SK-N-SH treated with all-trans-retinoic acid at 6 μM for 48 hours (cell line): ENCODE measurements around the gene JPH3.

Experiments used
- ATAC-seq: fragments of 200-7000 bp; cut with Tn5 transposase; 3 replicates; pipeline ENCODE4 v1.9.1; 2020; ENCODE audit warnings: mild to moderate bottlenecking, moderate library complexity
- ARNTL ChIP-seq: fragments of 450-650 bp; formaldehyde crosslinking; IDR thresholded peaks from 2 replicates; pipeline ENCODE4 v1.5.0; 2020; ENCODE audit warnings: low read depth, mild to moderate bottlenecking, moderate library complexity, borderline replicate concordance
- BACH2 ChIP-seq: fragments of 250-450 bp; sonication (Bioruptor Pico); IDR thresholded peaks from 2 replicates; pipeline ENCODE4 v1.9.0; 2021; ENCODE audit warnings: mild to moderate bottlenecking, borderline replicate concordance
- CSDC2 ChIP-seq: fragments of 250-450 bp; sonication (Bioruptor Pico); IDR thresholded peaks from 2 replicates; pipeline ENCODE4 v1.5.0; 2020; ENCODE audit warnings: mild to moderate bottlenecking, moderate library complexity
- CSRNP3 ChIP-seq: fragments of 250-450 bp; sonication (Bioruptor Pico); IDR thresholded peaks from 2 replicates; pipeline ENCODE4 v1.5.1; 2021; ENCODE audit warnings: mild to moderate bottlenecking, moderate library complexity
- ESRRG ChIP-seq: fragments of 250-450 bp; sonication (Bioruptor Pico); IDR thresholded peaks from 2 replicates; pipeline ENCODE4 v1.6.1; 2021; ENCODE audit warnings: mild to moderate bottlenecking
- GLIS3 ChIP-seq: fragments of 250-450 bp; sonication (Bioruptor Pico); IDR thresholded peaks from 2 replicates; pipeline ENCODE4 v1.5.0; 2020; ENCODE audit warnings: mild to moderate bottlenecking, moderate library complexity
- ISL1 ChIP-seq: fragments of 250-450 bp; sonication (Bioruptor Pico); IDR thresholded peaks from 2 replicates; pipeline ENCODE4 v2.1.2; 2022; ENCODE audit warnings: mild to moderate bottlenecking, moderate library complexity
- OSR1 ChIP-seq: fragments of 250-450 bp; sonication (Bioruptor Pico); IDR thresholded peaks from 2 replicates; pipeline ENCODE4 v1.8.0; 2022; ENCODE audit warnings: moderate library complexity, mild to moderate bottlenecking, inconsistent platforms
- PATZ1 ChIP-seq: fragments of 250-450 bp; sonication (Bioruptor Pico); IDR thresholded peaks from 2 replicates; pipeline ENCODE4 v1.8.0; 2020; ENCODE audit warnings: mild to moderate bottlenecking, moderate library complexity, borderline replicate concordance
- POU6F1 ChIP-seq: fragments of 250-450 bp; sonication (Bioruptor Pico); IDR thresholded peaks from 2 replicates; pipeline ENCODE4 v1.8.0; 2021; ENCODE audit warnings: low read depth, mild to moderate bottlenecking, moderate library complexity, borderline replicate concordance
- PPARA ChIP-seq: fragments of 250-450 bp; sonication (Bioruptor Pico); IDR thresholded peaks from 2 replicates; pipeline ENCODE4 v1.5.0; 2020; ENCODE audit warnings: mild to moderate bottlenecking, borderline replicate concordance
- TCF4 ChIP-seq: fragments of 250-450 bp; sonication (Bioruptor Pico); IDR thresholded peaks from 2 replicates; pipeline ENCODE4 v1.8.0; 2021; ENCODE audit warnings: mild to moderate bottlenecking, moderate library complexity, borderline replicate concordance
- TOX ChIP-seq: fragments of 250-450 bp; sonication (Bioruptor Pico); IDR thresholded peaks from 2 replicates; pipeline ENCODE4 v1.8.0; 2021; ENCODE audit warnings: mild to moderate bottlenecking, moderate library complexity, borderline replicate concordance
- TSHZ2 ChIP-seq: fragments of 250-450 bp; sonication (Bioruptor Pico); IDR thresholded peaks from 2 replicates; pipeline ENCODE4 v1.5.0; 2020; ENCODE audit warnings: mild to moderate bottlenecking, moderate library complexity
- ZC3H10 ChIP-seq: fragments of 250-450 bp; sonication (Bioruptor Pico); IDR thresholded peaks from 2 replicates; pipeline ENCODE4 v1.5.1; 2021; ENCODE audit warnings: mild to moderate bottlenecking, moderate library complexity
- ZFP3 ChIP-seq: fragments of 250-450 bp; sonication (Bioruptor Pico); IDR thresholded peaks from 2 replicates; pipeline ENCODE4 v1.5.0; 2020; ENCODE audit warnings: mild to moderate bottlenecking, moderate library complexity
- ZFP30 ChIP-seq: fragments of 450-650 bp; formaldehyde crosslinking; IDR thresholded peaks from 2 replicates; pipeline ENCODE4 v1.5.0; 2022; ENCODE audit warnings: mild to moderate bottlenecking, moderate library complexity
- ZNF565 ChIP-seq: fragments of 450-650 bp; formaldehyde crosslinking; conservative IDR thresholded peaks from 2 replicates; pipeline ENCODE4 v1.5.0; 2020; ENCODE audit warnings: low read depth, mild to moderate bottlenecking, moderate library complexity
- ZNF70 ChIP-seq: fragments of 450-650 bp; formaldehyde crosslinking; IDR thresholded peaks from 2 replicates; pipeline ENCODE4 v1.5.0; 2020; ENCODE audit warnings: mild to moderate bottlenecking, moderate library complexity
- ZNF8 ChIP-seq: fragments of 450-650 bp; formaldehyde crosslinking; IDR thresholded peaks from 2 replicates; pipeline ENCODE4 v1.5.0; 2020; ENCODE audit warnings: mild to moderate bottlenecking, moderate library complexity

JPH3 gene

GRCh38 chr16:87682852-87683399 lies 80.6 kb downstream of the JPH3 start:
- ATAC-seq, result no peak
- TF ChIP-seq PATZ1 (CRISPR knock-in tag), result no peak

- TF ChIP-seq BACH2 (CRISPR knock-in tag) (no peak), CSDC2 (no peak), ZNF565 (CRISPR knock-in tag) (no peak), ZC3H10 (CRISPR knock-in tag) (no peak), ZNF8 (CRISPR knock-in tag) (no peak)
- ATAC-seq, result no peak
Observed at GRCh38 chr16:87684106-87684677, 81.9 kb downstream of the JPH3 start.

- no peak for ATAC-seq
- no peak for TF ChIP-seq POU6F1 (CRISPR knock-in tag)
- TF ChIP-seq BACH2 (CRISPR knock-in tag), result no peak
Observed at GRCh38 chr16:87684711-87685404, 82.5 kb downstream of the JPH3 start.

- no peak for ATAC-seq
- TF ChIP-seq TSHZ2 (CRISPR knock-in tag) (no peak), TCF4 (no peak), OSR1 (no peak), ZFP3 (no peak), ARNTL (CRISPR knock-in tag) (no peak), CSRNP3 (no peak), ZNF70 (CRISPR knock-in tag) (no peak), ZFP30 (CRISPR knock-in tag) (no peak), TOX (CRISPR knock-in tag) (no peak), ISL1 (no peak)
Observed at GRCh38 chr16:87685405-87685755, 83.1 kb downstream of the JPH3 start.

- no peak for ATAC-seq
- no peak for TF ChIP-seq PPARA
- TF ChIP-seq ZC3H10 (CRISPR knock-in tag), result no peak
- no peak for TF ChIP-seq TSHZ2 (CRISPR knock-in tag)
- no peak for TF ChIP-seq TCF4
- no peak for TF ChIP-seq ESRRG (CRISPR knock-in tag)
- TF ChIP-seq ZNF565 (CRISPR knock-in tag), result no peak
- TF ChIP-seq TOX (CRISPR knock-in tag), result no peak
- no peak for TF ChIP-seq POU6F1 (CRISPR knock-in tag)
- TF ChIP-seq OSR1, result no peak
- no peak for TF ChIP-seq ZNF70 (CRISPR knock-in tag)
- no peak for TF ChIP-seq ZFP3
- no peak for TF ChIP-seq ARNTL (CRISPR knock-in tag)
- no peak for TF ChIP-seq GLIS3
- no peak for TF ChIP-seq BACH2 (CRISPR knock-in tag)
- no peak for TF ChIP-seq ISL1
Observed at GRCh38 chr16:87685766-87686165, 83.5 kb downstream of the JPH3 start.
